ENCODE measurements around the gene ARID1A.

ARID1A gene

GRCh38 chr1:26799479-26800142 is 103.8 kb downstream of the ARID1A start:
- no peak for TF ChIP-seq REST (IDR thresholded peaks at IDR 0.05; ENCODE audit: insufficient read depth in 1 of 2, low read depth in 2 of 2, low read length in 2 of 2)
- no peak for TF ChIP-seq SIN3A (IDR thresholded peaks at IDR 0.05; ENCODE audit: borderline replicate concordance, insufficient read depth, low read length)
- no peak for TF ChIP-seq TAF1 (IDR thresholded peaks at IDR 0.05; ENCODE audit: borderline replicate concordance, insufficient read depth, low read length)
- no peak for TF ChIP-seq POLR2AphosphoS5 (IDR thresholded peaks at IDR 0.05; ENCODE audit: low read depth, low read length)
- TF ChIP-seq FOXP2 (optimal IDR thresholded peaks at IDR 0.05; ENCODE audit: borderline replicate concordance, extremely low read depth, extremely low read length, insufficient read depth), result no peak

- TF ChIP-seq REST (IDR thresholded peaks at IDR 0.05; ENCODE audit: insufficient read depth in 1 of 2, low read depth in 2 of 2, low read length in 2 of 2), result no peak
- TF ChIP-seq SIN3A (IDR thresholded peaks at IDR 0.05; ENCODE audit: borderline replicate concordance, insufficient read depth, low read length), result no peak
- no peak for TF ChIP-seq POLR2AphosphoS5 (IDR thresholded peaks at IDR 0.05; ENCODE audit: low read depth, low read length)
- TF ChIP-seq FOXP2 (optimal IDR thresholded peaks at IDR 0.05; ENCODE audit: borderline replicate concordance, extremely low read depth, extremely low read length, insufficient read depth), result no peak
- no peak for TF ChIP-seq TAF1 (IDR thresholded peaks at IDR 0.05; ENCODE audit: borderline replicate concordance, insufficient read depth, low read length)
These were observed 115.2 kb downstream of the ARID1A start for GRCh38 chr1:26811057-26811456.

DNA sequence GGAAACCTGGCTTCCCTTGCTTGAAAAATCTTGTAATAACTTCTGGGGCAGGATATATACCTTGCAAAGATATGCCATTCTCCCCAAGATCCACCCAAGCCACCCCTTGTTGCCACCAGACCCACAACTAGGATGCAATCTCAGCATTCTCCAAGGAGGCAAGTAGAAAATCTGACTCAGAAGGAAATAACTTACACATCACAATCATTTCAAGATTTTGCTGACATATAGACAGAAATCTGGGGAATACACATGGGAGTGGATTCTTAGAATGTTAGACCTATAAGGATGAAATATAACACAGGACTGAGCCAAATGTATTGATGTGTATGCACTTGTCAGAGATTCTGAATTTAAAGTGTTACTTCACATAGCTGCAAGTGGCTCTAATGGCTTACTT is 115.9 kb downstream of the ARID1A start:
- TF ChIP-seq SIN3A (IDR thresholded peaks at IDR 0.05; ENCODE audit: borderline replicate concordance, insufficient read depth, low read length) (no peak), FOXP2 (optimal IDR thresholded peaks at IDR 0.05; ENCODE audit: borderline replicate concordance, extremely low read depth, extremely low read length, insufficient read depth) (no peak), TAF1 (IDR thresholded peaks at IDR 0.05; ENCODE audit: borderline replicate concordance, insufficient read depth, low read length) (no peak), POLR2AphosphoS5 (IDR thresholded peaks at IDR 0.05; ENCODE audit: low read depth, low read length) (no peak), REST (IDR thresholded peaks at IDR 0.05; ENCODE audit: insufficient read depth in 1 of 2, low read depth in 2 of 2, low read length in 2 of 2) (no peak)

DNA sequence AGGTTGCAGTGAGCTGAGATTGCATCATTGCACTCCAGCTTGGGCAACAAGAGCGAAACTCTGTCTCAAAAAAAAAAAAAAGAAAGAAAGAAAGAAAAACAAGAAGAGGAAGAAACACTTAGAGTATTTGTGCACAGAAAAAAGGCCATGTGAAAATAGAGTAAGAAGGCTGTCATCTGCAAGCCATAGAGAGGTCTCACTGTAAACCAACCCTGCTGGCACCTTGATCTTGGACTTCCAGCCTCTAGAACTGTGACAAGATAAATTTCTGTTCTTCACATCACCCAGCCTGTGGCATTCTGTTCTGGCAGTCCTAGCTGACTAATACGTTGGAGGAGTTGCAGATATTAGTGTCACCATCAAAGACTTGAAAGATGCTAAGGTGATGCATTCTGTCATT is 118.6 kb downstream of the ARID1A start:
- no peak for TF ChIP-seq TAF1 (IDR thresholded peaks at IDR 0.05; ENCODE audit: borderline replicate concordance, insufficient read depth, low read length)

DNA sequence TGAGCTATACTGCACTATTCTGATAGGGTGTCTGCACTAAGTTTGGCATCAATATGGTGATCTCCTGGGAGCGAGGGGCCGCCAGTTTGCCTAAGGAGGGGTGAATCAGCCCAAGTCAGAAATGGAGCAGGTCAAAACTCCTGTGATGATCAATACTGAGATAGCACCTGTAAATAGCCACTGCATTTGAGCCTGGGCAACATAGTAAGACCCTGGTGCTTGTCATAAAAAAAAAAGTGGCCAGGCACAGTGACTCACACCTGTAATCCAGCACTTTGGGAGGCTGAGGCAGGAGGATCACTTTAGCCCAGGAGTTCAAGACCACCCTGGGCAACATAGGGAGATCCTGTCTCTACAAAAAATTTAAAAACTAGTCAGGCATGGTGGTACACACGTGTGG is 119.1 kb downstream of the ARID1A start:
- TF ChIP-seq REST (IDR thresholded peaks at IDR 0.05; ENCODE audit: insufficient read depth in 1 of 2, low read depth in 2 of 2, low read length in 2 of 2), result no peak
- TF ChIP-seq SIN3A (IDR thresholded peaks at IDR 0.05; ENCODE audit: borderline replicate concordance, insufficient read depth, low read length), result no peak

Measured in PFSK-1 (cell line).